Kidney (tissue), 14 donors: Measurements from ENCODE around the gene CAD. TPM values are rescaled to one million over a fixed set of nuclear protein-coding genes. Genes with fewer than 3 reads are reported as not detected.

Source experiments
- DNase-seq, 5 donors: peaks; one replicate each; pipeline ENCODE4 v3.0.0-alpha.2; 2013 to 2020
- FAIRE-seq: peaks from 2 replicates; lab custom pipeline; 2012; peaks lifted over from hg19 to GRCh38; lab: Jason Lieb, UNC
- H3K27ac ChIP-seq, 2 donors: one replicate each; pipeline ENCODE4 v1.7.0; 2013; ENCODE audit warnings: low read depth in 2 of 2, low read length in 2 of 2, inconsistent platforms in 1 of 2
- H3K27me3 ChIP-seq: one replicate; pipeline ENCODE4 v1.7.1; 2013; ENCODE audit warnings: low read length, inconsistent platforms; ENCODE audit not compliant: control insufficient read depth, insufficient read depth
- H3K36me3 ChIP-seq, 3 donors: one replicate each; pipeline versions ENCODE4 v1.7.0 to v1.7.1; 2013; ENCODE audit warnings: low read length in 3 of 3, control low read depth in 1 of 3, inconsistent platforms in 1 of 3; ENCODE audit not compliant: insufficient read depth in 3 of 3, control insufficient read depth in 2 of 3
- H3K4me1 ChIP-seq, 3 donors: one replicate each; pipeline versions ENCODE4 v1.7.0 to v1.7.1; 2013; ENCODE audit warnings: low read length in 3 of 3, inconsistent platforms in 1 of 3, low read depth in 1 of 3; ENCODE audit not compliant: control insufficient read depth in 2 of 3, insufficient read depth in 2 of 3
- H3K4me3 ChIP-seq, 3 donors: one replicate each; pipeline versions ENCODE4 v1.7.0 to v1.8.1; 2013; ENCODE audit warnings: low read length in 3 of 3, control low read depth in 1 of 3, inconsistent platforms in 1 of 3
- H3K9ac ChIP-seq, 3 donors: one replicate each; pipeline versions ENCODE4 v1.7.0 to v1.7.1; 2013; ENCODE audit warnings: low read length in 3 of 3, control low read depth in 1 of 3, inconsistent platforms in 1 of 3
- H3K9me3 ChIP-seq, 3 donors: one replicate each; pipeline versions ENCODE4 v1.7.0 to v1.7.1; 2013; ENCODE audit warnings: low read length in 3 of 3, control low read depth in 1 of 3, inconsistent platforms in 1 of 3; ENCODE audit not compliant: control insufficient read depth in 2 of 3, insufficient read depth in 1 of 3
- intact Hi-C: fragments of 100-400 bp; cut with DNase I; formaldehyde crosslinking; loops from one replicate; pipeline ENCODE4 v1.11.1; 2022
- polyA plus RNA-seq: library from polyadenylated mRNA; stranded (reverse); fragments of 350-450 nt; fragmentation: Illumina TruSeq; extraction: RNeasy Lipid Tissue Mini Kit (QIAGEN cat#74804); gene quantifications from one replicate; pipeline ENCODE4 v1.2.3, GENCODE V29; 2014; ENCODE audit warnings: low read depth, low replicate concordance; ENCODE audit not compliant: insufficient read depth
- total RNA-seq: library from RNA; stranded (reverse); fragmentation: NEBNext Ultra II Directional; extraction: Animal tissue kit (Norgen Biotek cat#: 25700); gene quantifications from one replicate; pipeline ENCODE4 v1.2.1, GENCODE V29; 2021
- TF ChIP-seq, protein P1 (sequence below): IDR thresholded peaks from 3 replicates; pipeline ENCODE4 v1.5.1; 2012; ENCODE audit warnings: mild to moderate bottlenecking, moderate library complexity, borderline replicate concordance; ENCODE audit not compliant: insufficient read depth; ENCODE audit errors: extremely low read depth
- donor health status: control.
- donor health status: control.
- donor health status: control.
- donor health status: control.
- donor health status: control.
- donor health status: DM: yes; HTN: yes; CAD: no.
- donor health status: Normal renal cell carcinoma (clear cell type).

Gene CAD
- total and polyA plus RNA-seq, 2 donors from 2014 or later: 8.8 to 43.4 TPM

DNA sequence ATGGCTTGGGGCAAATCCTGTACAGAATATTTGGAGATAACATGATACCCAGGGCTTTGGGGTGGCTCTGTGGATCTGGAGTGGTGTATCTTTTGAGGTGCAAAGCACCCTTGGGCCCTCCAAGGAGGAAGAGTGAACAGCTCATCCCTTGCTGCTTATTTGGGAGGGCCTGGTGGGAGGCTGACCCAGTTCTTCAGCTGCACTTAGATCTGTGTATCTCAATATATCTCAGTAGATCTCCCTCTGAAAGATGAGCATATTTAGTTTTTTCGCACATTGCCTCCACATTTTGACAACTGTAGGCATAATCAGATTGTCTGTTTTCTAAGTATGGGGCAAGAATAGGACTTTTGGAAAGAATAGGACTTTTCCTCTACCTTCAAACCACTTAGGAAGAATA is 67.8 kb downstream of the CAD start:
- FAIRE-seq: no peak
- TF ChIP-seq, protein P1, sequence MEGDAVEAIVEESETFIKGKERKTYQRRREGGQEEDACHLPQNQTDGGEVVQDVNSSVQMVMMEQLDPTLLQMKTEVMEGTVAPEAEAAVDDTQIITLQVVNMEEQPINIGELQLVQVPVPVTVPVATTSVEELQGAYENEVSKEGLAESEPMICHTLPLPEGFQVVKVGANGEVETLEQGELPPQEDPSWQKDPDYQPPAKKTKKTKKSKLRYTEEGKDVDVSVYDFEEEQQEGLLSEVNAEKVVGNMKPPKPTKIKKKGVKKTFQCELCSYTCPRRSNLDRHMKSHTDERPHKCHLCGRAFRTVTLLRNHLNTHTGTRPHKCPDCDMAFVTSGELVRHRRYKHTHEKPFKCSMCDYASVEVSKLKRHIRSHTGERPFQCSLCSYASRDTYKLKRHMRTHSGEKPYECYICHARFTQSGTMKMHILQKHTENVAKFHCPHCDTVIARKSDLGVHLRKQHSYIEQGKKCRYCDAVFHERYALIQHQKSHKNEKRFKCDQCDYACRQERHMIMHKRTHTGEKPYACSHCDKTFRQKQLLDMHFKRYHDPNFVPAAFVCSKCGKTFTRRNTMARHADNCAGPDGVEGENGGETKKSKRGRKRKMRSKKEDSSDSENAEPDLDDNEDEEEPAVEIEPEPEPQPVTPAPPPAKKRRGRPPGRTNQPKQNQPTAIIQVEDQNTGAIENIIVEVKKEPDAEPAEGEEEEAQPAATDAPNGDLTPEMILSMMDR: no peak
- Histone ChIP-seq H3K36me3 (no peaks in the 10 kb centered on the region), H3K4me3 (no peak overlapping the region), H3K27ac (no peak overlapping the region), H3K4me1 (no peaks in the 10 kb centered on the region), H3K9ac (no peak overlapping the region), H3K27me3 (no peaks in the 10 kb centered on the region), H3K9me3 (no peaks in the 10 kb centered on the region)
- intact Hi-C loops: no loop called here
- no peak for DNase-seq

DNA sequence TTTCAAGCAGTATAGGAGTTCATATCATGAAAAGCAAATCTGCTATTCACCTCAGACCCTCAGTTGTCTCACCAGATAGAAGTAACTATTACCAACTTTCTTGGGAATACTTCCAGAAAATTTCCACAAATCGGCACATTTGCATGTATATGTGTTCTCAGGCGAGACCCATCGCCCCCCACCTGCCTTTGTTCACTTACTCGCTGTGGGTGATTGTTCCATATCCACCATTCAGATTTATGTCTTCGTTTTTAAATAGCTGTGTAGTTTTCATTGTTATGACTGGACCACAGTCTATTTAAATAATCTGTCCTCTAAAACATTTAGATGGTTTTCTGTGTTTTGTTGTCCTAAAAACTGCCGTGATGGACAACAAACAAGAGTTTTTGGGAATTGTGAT is 68.3 kb downstream of the CAD start:
- Histone ChIP-seq H3K4me3 (no peak overlapping the region), H3K36me3 (no peaks in the 10 kb centered on the region), H3K9me3 (no peaks in the 10 kb centered on the region), H3K4me1 (no peaks in the 10 kb centered on the region), H3K27ac (no peak overlapping the region), H3K27me3 (no peaks in the 10 kb centered on the region), H3K9ac (no peak overlapping the region)
- DNase-seq (no peak), FAIRE-seq (no peak)
- intact Hi-C loops: no loop called here
- TF ChIP-seq, protein P1: no peak

DNA sequence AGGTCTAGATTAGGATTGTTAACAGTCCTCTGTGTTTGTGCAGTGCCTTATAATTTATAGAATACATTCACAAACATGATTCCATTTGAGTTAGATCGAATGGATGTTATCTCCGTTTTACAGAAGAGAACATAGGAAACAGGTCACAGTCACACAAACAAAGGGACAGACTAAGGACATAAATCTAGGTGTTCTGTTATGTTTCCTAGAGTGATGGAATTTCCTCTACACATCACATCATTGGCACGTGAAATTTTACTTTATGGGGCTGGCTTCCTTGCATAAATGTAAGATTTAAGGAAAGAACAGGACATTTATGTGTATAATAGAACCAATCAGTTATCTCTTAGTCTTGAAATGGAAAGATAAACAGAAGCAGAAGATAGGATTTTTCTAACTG is 71.4 kb downstream of the CAD start:
- Histone ChIP-seq H3K4me3 (no peak overlapping the region), H3K9me3 (no peaks in the 10 kb centered on the region), H3K36me3 (no peaks in the 10 kb centered on the region), H3K9ac (no peak overlapping the region), H3K27ac (no peak overlapping the region), H3K4me1 (no peaks in the 10 kb centered on the region), H3K27me3 (no peaks in the 10 kb centered on the region)
- intact Hi-C loops: no loop called here
- no peak for DNase-seq
- no peak for FAIRE-seq
- TF ChIP-seq, protein P1: no peak

DNA sequence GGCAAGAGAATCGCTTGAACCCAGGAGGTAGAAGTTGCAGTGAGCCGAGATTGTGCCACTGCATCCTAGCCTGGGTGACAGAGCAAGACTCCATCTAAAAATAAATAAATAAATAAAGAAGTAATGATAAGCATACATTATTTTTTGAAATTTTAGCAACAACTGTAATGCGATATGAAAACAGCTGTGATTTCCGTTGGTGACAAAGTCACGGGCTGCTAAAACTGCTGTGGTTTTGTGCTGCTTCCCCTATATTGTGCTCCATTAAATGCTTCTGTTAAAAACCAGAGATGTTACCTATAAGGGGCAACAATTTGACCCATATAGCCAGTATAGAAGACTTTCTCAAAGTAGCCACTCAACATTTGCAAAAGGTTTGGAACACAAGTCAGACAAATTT is 73.4 kb downstream of the CAD start:
- Histone ChIP-seq H3K36me3 (no peaks in the 10 kb centered on the region), H3K9me3 (no peaks in the 10 kb centered on the region), H3K9ac (no peak overlapping the region), H3K27ac (no peak overlapping the region), H3K4me1 (no peaks in the 10 kb centered on the region), H3K27me3 (no peaks in the 10 kb centered on the region), H3K4me3 (no peak overlapping the region)
- TF ChIP-seq, protein P1: no peak
- DNase-seq (no peak), FAIRE-seq (no peak)
- intact Hi-C loops: no loop called here
